Measurements from ENCODE around the gene KCNQ1OT1.

The KCNQ1OT1 gene

GRCh38 chr11:2566223-2567025 is 133.4 kb downstream of the KCNQ1OT1 start:
- POLR2A ChIA-PET: no interaction called here
- Histone ChIP-seq H3K36me3 (ENCODE audit: control insufficient read depth in 4 of 4, insufficient read depth in 4 of 4, low read length in 3 of 4) (no peaks in the 10 kb centered on the region), H3K27ac (ENCODE audit: insufficient read depth in 1 of 2, low read depth in 1 of 2, low read length in 2 of 2, poor library complexity in 1 of 2, severe bottlenecking in 2 of 2) (no peak overlapping the region), H3K27me3 (replicated peaks in 2 of 5; ENCODE audit: control insufficient read depth in 4 of 5, insufficient read depth in 5 of 5, low read length in 4 of 5) (no peaks in the 10 kb centered on the region), H3K9me3 (ENCODE audit: control extremely low read depth in 1 of 5, control insufficient read depth in 4 of 5, insufficient read depth in 2 of 5, low read depth in 1 of 5, low read length in 4 of 5) (peaks cover 0 to 6% (median 4%) of the 10 kb centered on the region in 5 experiments), H3K4me1 (ENCODE audit: control extremely low read depth in 1 of 4, control insufficient read depth in 4 of 4, insufficient read depth in 4 of 4, low read length in 3 of 4) (no peaks in the 10 kb centered on the region), H3K4me3 (ENCODE audit: control insufficient read depth in 1 of 7, extremely low read depth in 1 of 7, insufficient read depth in 4 of 7, low read depth in 2 of 7, low read length in 6 of 7) (no peak overlapping the region)
- DNase-seq: no peak
- CTCF ChIA-PET: interaction anchor here (1.6 kb wide), 1 partner anchor 33 kb away, joined by 6 read pairs; no protein-coding TSS in a partner anchor
- WGBS (ENCODE audit: insufficient coverage): 95% methylated on average over 14 of the region's 16 CpGs

GRCh38 chr11:2565447-2566222 is 134.2 kb downstream of the KCNQ1OT1 start:
- 96% methylated on average over 10 of the region's 13 CpGs for WGBS (ENCODE audit: insufficient coverage)

GRCh38 chr11:2564588-2565425 is 135.0 kb downstream of the KCNQ1OT1 start:
- Histone ChIP-seq H3K27me3 (replicated peaks in 2 of 5; ENCODE audit: control insufficient read depth in 4 of 5, insufficient read depth in 5 of 5, low read length in 4 of 5) (no peaks in the 10 kb centered on the region), H3K27ac (ENCODE audit: insufficient read depth in 1 of 2, low read depth in 1 of 2, low read length in 2 of 2, poor library complexity in 1 of 2, severe bottlenecking in 2 of 2) (no peak overlapping the region), H3K36me3 (ENCODE audit: control insufficient read depth in 4 of 4, insufficient read depth in 4 of 4, low read length in 3 of 4) (no peaks in the 10 kb centered on the region), H3K4me1 (ENCODE audit: control extremely low read depth in 1 of 4, control insufficient read depth in 4 of 4, insufficient read depth in 4 of 4, low read length in 3 of 4) (peaks cover 0 to 7% (median 2%) of the 10 kb centered on the region in 4 experiments), H3K9me3 (ENCODE audit: control extremely low read depth in 1 of 5, control insufficient read depth in 4 of 5, insufficient read depth in 2 of 5, low read depth in 1 of 5, low read length in 4 of 5) (no peaks in the 10 kb centered on the region), H3K4me3 (ENCODE audit: control insufficient read depth in 1 of 7, extremely low read depth in 1 of 7, insufficient read depth in 4 of 7, low read depth in 2 of 7, low read length in 6 of 7) (no peak overlapping the region)
- ChIA-PET CTCF (interaction anchor here (1.2 to 1.3 kb wide), 2 partner anchors 12 to 327 kb away, joined by 3 to 4 read pairs; no protein-coding TSS in a partner anchor), POLR2A (no interaction called here)
- DNase-seq: no peak
- WGBS (ENCODE audit: insufficient coverage): 91% methylated on average over 10 of the region's 16 CpGs

More at GRCh38 chr11:2565447-2566222, 134.2 kb downstream of the KCNQ1OT1 start:
- ChIA-PET CTCF (no interaction called here), POLR2A (interaction anchor here (0.6 kb wide), 1 partner anchor 409 kb away, joined by 3 read pairs; no protein-coding TSS in a partner anchor)
- Histone ChIP-seq H3K27me3 (replicated peaks in 2 of 5; ENCODE audit: control insufficient read depth in 4 of 5, insufficient read depth in 5 of 5, low read length in 4 of 5) (no peaks in the 10 kb centered on the region), H3K27ac (ENCODE audit: insufficient read depth in 1 of 2, low read depth in 1 of 2, low read length in 2 of 2, poor library complexity in 1 of 2, severe bottlenecking in 2 of 2) (no peak overlapping the region), H3K4me3 (ENCODE audit: control insufficient read depth in 1 of 7, extremely low read depth in 1 of 7, insufficient read depth in 4 of 7, low read depth in 2 of 7, low read length in 6 of 7) (no peak overlapping the region), H3K4me1 (ENCODE audit: control extremely low read depth in 1 of 4, control insufficient read depth in 4 of 4, insufficient read depth in 4 of 4, low read length in 3 of 4) (peaks cover 0 to 3% (median 0%) of the 10 kb centered on the region in 4 experiments), H3K36me3 (ENCODE audit: control insufficient read depth in 4 of 4, insufficient read depth in 4 of 4, low read length in 3 of 4) (no peaks in the 10 kb centered on the region), H3K9me3 (ENCODE audit: control extremely low read depth in 1 of 5, control insufficient read depth in 4 of 5, insufficient read depth in 2 of 5, low read depth in 1 of 5, low read length in 4 of 5) (peaks cover 0 to 4% (median 0%) of the 10 kb centered on the region in 5 experiments)
- DNase-seq: no peak

- POLR2A ChIA-PET: no interaction called here
- WGBS (ENCODE audit: insufficient coverage): 93% methylated on average over 13 of the region's 14 CpGs
Observed at GRCh38 chr11:2564008-2564530, 135.7 kb downstream of the KCNQ1OT1 start.

GRCh38 chr11:2563213-2564007 is 136.4 kb downstream of the KCNQ1OT1 start:
- no peak for DNase-seq
- Histone ChIP-seq H3K27ac (ENCODE audit: insufficient read depth in 1 of 2, low read depth in 1 of 2, low read length in 2 of 2, poor library complexity in 1 of 2, severe bottlenecking in 2 of 2) (no peak overlapping the region), H3K36me3 (ENCODE audit: control insufficient read depth in 4 of 4, insufficient read depth in 4 of 4, low read length in 3 of 4) (no peaks in the 10 kb centered on the region), H3K4me1 (ENCODE audit: control extremely low read depth in 1 of 4, control insufficient read depth in 4 of 4, insufficient read depth in 4 of 4, low read length in 3 of 4) (peaks cover 0 to 13% (median 8%) of the 10 kb centered on the region in 4 experiments), H3K27me3 (replicated peaks in 2 of 5; ENCODE audit: control insufficient read depth in 4 of 5, insufficient read depth in 5 of 5, low read length in 4 of 5) (no peaks in the 10 kb centered on the region), H3K9me3 (ENCODE audit: control extremely low read depth in 1 of 5, control insufficient read depth in 4 of 5, insufficient read depth in 2 of 5, low read depth in 1 of 5, low read length in 4 of 5) (no peaks in the 10 kb centered on the region), H3K4me3 (ENCODE audit: control insufficient read depth in 1 of 7, extremely low read depth in 1 of 7, insufficient read depth in 4 of 7, low read depth in 2 of 7, low read length in 6 of 7) (no peak overlapping the region)
- WGBS (ENCODE audit: insufficient coverage): 95% methylated on average over 26 of the region's 28 CpGs
- ChIA-PET CTCF (interaction anchor here (1.2 to 1.3 kb wide), 2 partner anchors 13 to 328 kb away, joined by 3 to 4 read pairs; no protein-coding TSS in a partner anchor), POLR2A (no interaction called here)

More at GRCh38 chr11:2564008-2564530, 135.7 kb downstream of the KCNQ1OT1 start:
- DNase-seq: no peak
- Histone ChIP-seq H3K4me1 (ENCODE audit: control extremely low read depth in 1 of 4, control insufficient read depth in 4 of 4, insufficient read depth in 4 of 4, low read length in 3 of 4) (peaks cover 0 to 13% (median 8%) of the 10 kb centered on the region in 4 experiments), H3K4me3 (ENCODE audit: control insufficient read depth in 1 of 7, extremely low read depth in 1 of 7, insufficient read depth in 4 of 7, low read depth in 2 of 7, low read length in 6 of 7) (no peak overlapping the region), H3K27ac (ENCODE audit: insufficient read depth in 1 of 2, low read depth in 1 of 2, low read length in 2 of 2, poor library complexity in 1 of 2, severe bottlenecking in 2 of 2) (no peak overlapping the region), H3K27me3 (replicated peaks in 2 of 5; ENCODE audit: control insufficient read depth in 4 of 5, insufficient read depth in 5 of 5, low read length in 4 of 5) (no peaks in the 10 kb centered on the region), H3K9me3 (ENCODE audit: control extremely low read depth in 1 of 5, control insufficient read depth in 4 of 5, insufficient read depth in 2 of 5, low read depth in 1 of 5, low read length in 4 of 5) (no peaks in the 10 kb centered on the region), H3K36me3 (ENCODE audit: control insufficient read depth in 4 of 4, insufficient read depth in 4 of 4, low read length in 3 of 4) (no peaks in the 10 kb centered on the region)
- CTCF ChIA-PET: interaction anchor here (1.2 to 1.3 kb wide), 2 partner anchors 12 to 327 kb away, joined by 3 to 4 read pairs; no protein-coding TSS in a partner anchor

GRCh38 chr11:2562890-2563212 is 136.9 kb downstream of the KCNQ1OT1 start:
- Histone ChIP-seq H3K4me3 (ENCODE audit: control insufficient read depth in 1 of 7, extremely low read depth in 1 of 7, insufficient read depth in 4 of 7, low read depth in 2 of 7, low read length in 6 of 7) (no peak overlapping the region), H3K27ac (ENCODE audit: insufficient read depth in 1 of 2, low read depth in 1 of 2, low read length in 2 of 2, poor library complexity in 1 of 2, severe bottlenecking in 2 of 2) (no peak overlapping the region), H3K4me1 (ENCODE audit: control extremely low read depth in 1 of 4, control insufficient read depth in 4 of 4, insufficient read depth in 4 of 4, low read length in 3 of 4) (peaks cover 0 to 13% (median 8%) of the 10 kb centered on the region in 4 experiments), H3K9me3 (ENCODE audit: control extremely low read depth in 1 of 5, control insufficient read depth in 4 of 5, insufficient read depth in 2 of 5, low read depth in 1 of 5, low read length in 4 of 5) (no peaks in the 10 kb centered on the region), H3K27me3 (replicated peaks in 2 of 5; ENCODE audit: control insufficient read depth in 4 of 5, insufficient read depth in 5 of 5, low read length in 4 of 5) (no peaks in the 10 kb centered on the region), H3K36me3 (ENCODE audit: control insufficient read depth in 4 of 4, insufficient read depth in 4 of 4, low read length in 3 of 4) (no peaks in the 10 kb centered on the region)
- CTCF ChIA-PET: no interaction called here
- DNase-seq: no peak
- POLR2A ChIA-PET: no interaction called here
- 90% methylated on average over 6 of the region's 6 CpGs for WGBS (ENCODE audit: insufficient coverage)
